Activated CD8-positive, alpha-beta memory T cell treated with anti-CD3 and anti-CD28 coated beads for 1 hour (primary cell): ENCODE results near the gene MAP4K3.

Experiments
- DNase-seq, 2 donors: peaks; one replicate each; pipeline ENCODE4 v3.0.0-alpha.2; 2020; ENCODE audit warnings: low read depth in 1 of 2; ENCODE audit errors: extremely low read depth in 1 of 2

The MAP4K3 gene

GRCh38 chr2:39213015-39213414 is 224.1 kb downstream of the MAP4K3 start:
- DNase-seq, result no peak

- no peak for DNase-seq
These were observed 226.2 kb downstream of the MAP4K3 start for GRCh38 chr2:39210846-39211245.

- DNase-seq, result no peak
These were observed 233.7 kb downstream of the MAP4K3 start for GRCh38 chr2:39203382-39203781.

- DNase-seq, result no peak
These were observed 234.3 kb downstream of the MAP4K3 start for GRCh38 chr2:39202639-39203369.
